ENCODE data around the gene KIRREL3. TPM values are rescaled to one million over a fixed set of nuclear protein-coding genes. Genes with fewer than 3 reads are reported as not detected.

Gene KIRREL3
- total and polyA plus RNA-seq, 2 donors (not counting 3 experiments of a cell fraction or from before 2014, with no cell fraction given), result not detected

DNA sequence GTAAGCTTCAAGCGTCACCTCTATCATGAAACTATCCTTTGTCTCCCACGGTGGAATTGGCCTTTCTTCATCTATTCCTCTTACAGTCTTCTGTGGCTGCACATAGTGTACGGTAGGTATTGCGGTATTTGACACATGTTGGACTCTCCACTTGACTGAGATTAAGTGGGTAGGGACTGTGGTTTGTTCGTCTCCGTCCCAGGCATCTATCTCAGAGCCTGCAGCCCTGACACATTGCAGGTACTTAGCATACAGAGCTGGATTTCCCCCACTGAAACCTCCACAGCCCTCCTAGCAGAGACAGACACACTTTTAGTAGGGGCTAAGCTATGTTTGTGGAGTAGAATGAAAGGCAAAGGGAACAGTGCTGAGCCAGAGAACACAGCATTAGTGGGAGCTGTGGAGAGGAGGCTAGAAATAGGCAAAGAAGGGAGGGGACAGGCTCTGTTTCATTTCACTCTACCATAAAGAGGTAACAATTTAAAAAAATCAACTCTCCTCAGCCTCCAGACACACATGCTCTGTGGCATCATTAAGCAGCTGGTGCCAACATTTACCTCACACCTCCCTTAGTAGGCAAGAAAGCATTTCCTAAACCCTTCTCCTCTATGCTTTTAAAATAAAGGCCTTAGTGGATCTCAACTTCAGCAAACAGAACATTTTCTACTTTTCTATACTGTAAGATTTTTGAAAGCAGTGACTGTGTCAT, 277.5 kb downstream of the KIRREL3 start:
- dilution Hi-C loops (cut with MboI; ENCODE audit: extremely low pct_ligation_motif_present, low sequenced_read_pairs) (no loop called here), intact Hi-C loops (cut with micrococcal nuclease) (no loop called here)
- Histone ChIP-seq H3K4me1 (ENCODE audit: control insufficient read depth, extremely low read depth, insufficient read depth, low read length) (no peaks in the 10 kb centered on the region), H3K27ac (ENCODE audit: insufficient read depth, low read depth, low read length) (no peak overlapping the region), H3K9me3 (replicated peaks; ENCODE audit: control insufficient read depth, insufficient read depth, low read length) (no peaks in the 10 kb centered on the region), H3K27me3 (ENCODE audit: control insufficient read depth in 2 of 2, insufficient read depth in 2 of 2, low read length in 2 of 2) (no peaks in the 10 kb centered on the region), H3K36me3 (ENCODE audit: control insufficient read depth in 2 of 2, extremely low read depth in 1 of 2, insufficient read depth in 2 of 2, low read length in 2 of 2) (no peaks in the 10 kb centered on the region), H3K4me3 (replicated peaks in 1 of 3; ENCODE audit: insufficient read depth in 1 of 3, low read depth in 1 of 3, low read length in 3 of 3) (no peak overlapping the region), H3K9ac (replicated peaks; ENCODE audit: extremely low read depth, insufficient read depth, low read length) (no peak overlapping the region), H3K9me1 (replicated peaks; ENCODE audit: control insufficient read depth, extremely low read depth, insufficient read depth, low read length) (no peaks in the 10 kb centered on the region), H2AFZ (ENCODE audit: low read depth, low read length) (no peak overlapping the region), H3K79me2 (ENCODE audit: control insufficient read depth, insufficient read depth, low read length) (no peaks in the 10 kb centered on the region), H4K20me1 (replicated peaks; ENCODE audit: control insufficient read depth, extremely low read depth, insufficient read depth, low read length) (no peaks in the 10 kb centered on the region), H3K4me2 (ENCODE audit: insufficient read depth, low read length) (no peak overlapping the region)
- DNase-seq (ENCODE audit: low read depth, low spot score) (no peak), FAIRE-seq (no peak)
- ChIA-PET POLR2A (no interaction called here), CTCF (interaction anchor here (1.4 kb wide), 1 partner anchor 137 kb away, joined by 3 read pairs; no protein-coding TSS in a partner anchor)
- TF ChIP-seq, protein P1, sequence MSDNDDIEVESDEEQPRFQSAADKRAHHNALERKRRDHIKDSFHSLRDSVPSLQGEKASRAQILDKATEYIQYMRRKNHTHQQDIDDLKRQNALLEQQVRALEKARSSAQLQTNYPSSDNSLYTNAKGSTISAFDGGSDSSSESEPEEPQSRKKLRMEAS (IDR thresholded peaks at IDR 0.05; ENCODE audit: insufficient read depth, insufficient read length), result no peak
- no peak for TF ChIP-seq FOS (IDR thresholded peaks at IDR 0.05; ENCODE audit: borderline replicate concordance, insufficient read depth, low read length)
- no peak for TF ChIP-seq POLR2A (IDR thresholded peaks at IDR 0.05; ENCODE audit: low read depth, low read length)
- no peak for TF ChIP-seq EZH2 (IDR thresholded peaks at IDR 0.05; ENCODE audit: borderline replicate concordance, low read depth, low read length, severe bottlenecking)
- TF ChIP-seq JUN (IDR thresholded peaks at IDR 0.05; ENCODE audit: borderline replicate concordance, insufficient read depth, insufficient read length, low read depth), result no peak
- TF ChIP-seq GATA2 (IDR thresholded peaks at IDR 0.05; ENCODE audit: insufficient read depth, insufficient read length, low read depth, low read length), result no peak
- no peak for TF ChIP-seq MYC (IDR thresholded peaks at IDR 0.05; ENCODE audit: low read depth, low read length)
- TF ChIP-seq CTCF (IDR thresholded peaks at IDR 0.05; ENCODE audit: extremely low read depth in 1 of 2, insufficient read depth in 1 of 2, low read depth in 1 of 2, low read length in 2 of 2), result no peak
- no peak for TF ChIP-seq POLR2AphosphoS5 (IDR thresholded peaks at IDR 0.05; ENCODE audit: insufficient read depth, low read depth, low read length)
- no TSS peak for BruUV-seq (replicated peaks)

Data from endothelial cell of umbilical vein (primary cell).